Measurements from ENCODE around the gene ATXN1L. TPM values are rescaled to one million over a fixed set of nuclear protein-coding genes. Genes with fewer than 3 reads are reported as not detected.
"Not testable (repeated sequence)": the region's sequence is repeated elsewhere in the genome, so short reads cannot be mapped to it uniquely, and the experiment has no call there.

The ATXN1L gene
- total RNA-seq, 1 donor from 2014 or later = 29.7 TPM

DNA sequence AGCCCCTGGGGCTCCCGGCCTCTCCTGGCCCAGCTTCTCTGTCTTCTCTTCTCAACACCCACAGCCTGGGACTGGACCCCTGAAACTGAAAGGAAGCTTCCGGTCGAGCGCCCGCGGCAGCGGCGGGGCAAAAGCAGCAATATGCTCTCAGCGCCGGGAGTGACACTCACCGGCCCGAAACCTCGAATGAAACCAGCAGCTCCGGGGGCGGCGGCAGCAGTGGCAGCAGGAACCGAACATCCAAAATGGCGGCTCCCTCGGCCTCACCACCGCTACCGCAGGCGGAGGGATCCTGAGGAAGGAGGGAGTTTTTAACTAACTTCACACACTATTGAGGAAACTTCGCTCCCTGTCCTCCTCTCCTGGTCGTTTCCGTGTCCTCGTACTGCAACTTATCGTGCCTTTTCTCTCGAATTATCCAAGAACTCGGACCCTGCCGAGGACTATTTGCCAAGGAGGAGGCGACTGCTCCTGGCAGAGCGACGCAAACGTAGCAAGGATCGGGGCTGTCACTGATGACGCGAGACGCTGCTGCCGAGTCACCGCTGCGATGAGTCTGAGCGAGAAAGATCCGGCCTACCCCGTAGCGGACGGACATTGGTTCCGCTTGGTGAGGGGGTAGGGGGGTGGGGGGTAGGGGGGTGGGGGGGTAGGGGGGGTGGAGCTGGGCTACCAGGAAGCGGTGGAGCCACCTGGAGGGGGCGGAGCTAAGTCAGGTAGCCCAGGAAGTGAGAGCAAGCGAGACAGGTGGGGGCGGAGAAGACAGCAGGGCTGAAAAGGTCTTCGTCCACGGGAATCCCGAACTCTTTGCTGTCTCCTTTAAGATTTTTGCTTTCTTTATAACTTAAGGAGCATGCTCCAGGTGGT, 37.0 kb upstream of the ATXN1L start, which contains the start of gene AP1G1:
Gene AP1G1 (minus strand): TSS at position 242 of the 867 bp plus-strand sequence. CDS start 19,355 bp downstream, outside the sequence.
- H3K4me3 ChIP-seq = peak within 1 kb of the TSS; percentile 71
- intact Hi-C loops (cut with DNase I) = no loop called here
- DNase-seq (peak; percentile 98), ATAC-seq (peak; percentile 97 to 98)
- TF ChIP-seq, protein P1, sequence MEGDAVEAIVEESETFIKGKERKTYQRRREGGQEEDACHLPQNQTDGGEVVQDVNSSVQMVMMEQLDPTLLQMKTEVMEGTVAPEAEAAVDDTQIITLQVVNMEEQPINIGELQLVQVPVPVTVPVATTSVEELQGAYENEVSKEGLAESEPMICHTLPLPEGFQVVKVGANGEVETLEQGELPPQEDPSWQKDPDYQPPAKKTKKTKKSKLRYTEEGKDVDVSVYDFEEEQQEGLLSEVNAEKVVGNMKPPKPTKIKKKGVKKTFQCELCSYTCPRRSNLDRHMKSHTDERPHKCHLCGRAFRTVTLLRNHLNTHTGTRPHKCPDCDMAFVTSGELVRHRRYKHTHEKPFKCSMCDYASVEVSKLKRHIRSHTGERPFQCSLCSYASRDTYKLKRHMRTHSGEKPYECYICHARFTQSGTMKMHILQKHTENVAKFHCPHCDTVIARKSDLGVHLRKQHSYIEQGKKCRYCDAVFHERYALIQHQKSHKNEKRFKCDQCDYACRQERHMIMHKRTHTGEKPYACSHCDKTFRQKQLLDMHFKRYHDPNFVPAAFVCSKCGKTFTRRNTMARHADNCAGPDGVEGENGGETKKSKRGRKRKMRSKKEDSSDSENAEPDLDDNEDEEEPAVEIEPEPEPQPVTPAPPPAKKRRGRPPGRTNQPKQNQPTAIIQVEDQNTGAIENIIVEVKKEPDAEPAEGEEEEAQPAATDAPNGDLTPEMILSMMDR (IDR thresholded peaks at IDR 0.05) = no peak
- peaks cover 39% of the 10 kb centered on the region for H3K4me1 ChIP-seq
- H3K27me3 ChIP-seq (ENCODE audit: low read depth) = no peaks in the 10 kb centered on the region
- peak within 1 kb of the TSS; percentile 95 for H3K27ac ChIP-seq
- H3K9me3 ChIP-seq = no peaks in the 10 kb centered on the region
- H3K36me3 ChIP-seq = peaks cover 15% of the 10 kb centered on the region

DNA sequence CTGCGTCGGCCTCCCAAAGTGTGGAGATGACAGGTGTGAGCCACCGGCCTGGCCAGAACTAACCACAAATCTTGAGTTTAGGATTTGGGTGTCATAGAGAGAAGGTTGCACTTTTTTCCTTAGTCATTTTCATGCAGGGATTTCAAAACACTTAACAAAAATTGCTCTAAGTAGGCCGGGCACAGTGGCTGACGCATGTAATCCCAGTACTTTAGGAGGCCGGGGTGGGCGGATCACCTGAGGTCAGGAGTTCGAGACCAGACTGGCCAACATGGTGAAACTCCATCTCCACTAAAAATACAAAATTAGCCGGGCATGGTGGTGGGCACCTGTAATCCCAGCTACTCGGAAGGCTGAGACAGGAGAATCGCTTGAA, 35.6 kb upstream of the ATXN1L start:
- H3K27ac ChIP-seq = peak overlapping the region; percentile 95
- peak; percentile 59 for DNase-seq
- ATAC-seq; H3K27me3 ChIP-seq (ENCODE audit: low read depth); intact Hi-C loops (cut with DNase I); H3K36me3 ChIP-seq; H3K9me3 ChIP-seq; H3K4me3 ChIP-seq: not testable (repeated sequence)
- H3K4me1 ChIP-seq = peaks cover 33% of the 10 kb centered on the region

DNA sequence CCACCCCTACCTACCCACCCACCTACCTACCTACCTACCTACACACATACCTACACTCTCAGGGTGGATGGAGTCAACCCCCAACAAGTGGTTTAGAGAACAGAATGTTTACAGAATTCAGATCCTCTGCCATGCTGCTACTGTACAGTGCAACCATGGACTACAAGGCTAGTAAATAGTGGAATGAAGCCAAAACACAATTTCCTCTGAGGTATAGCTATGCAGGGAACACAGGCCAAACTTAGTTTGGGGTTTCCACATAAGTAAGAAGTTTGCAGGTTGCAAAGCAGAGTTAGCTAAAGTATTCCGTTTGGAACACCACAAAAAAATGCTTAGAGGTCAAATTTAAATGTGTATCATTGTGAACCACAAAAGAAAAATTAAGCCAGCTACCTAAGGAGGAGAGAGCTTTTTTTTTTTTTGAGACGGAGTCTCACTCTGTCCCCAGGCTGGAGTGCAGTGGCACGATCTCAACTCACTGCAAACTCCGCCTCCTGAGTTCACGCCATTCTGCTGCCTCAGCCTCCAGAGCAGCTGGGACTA, 34.4 kb upstream of the ATXN1L start:
- peaks cover 22% of the 10 kb centered on the region for H3K4me1 ChIP-seq
- intact Hi-C loops (cut with DNase I) = no loop called here
- H3K27ac ChIP-seq = no peak overlapping the region
- ATAC-seq = no peak
- TF ChIP-seq, protein P1 (IDR thresholded peaks at IDR 0.05) = no peak
- H3K27me3 ChIP-seq (ENCODE audit: low read depth) = no peaks in the 10 kb centered on the region
- no peaks in the 10 kb centered on the region for H3K9me3 ChIP-seq
- no peaks in the 10 kb centered on the region for H3K36me3 ChIP-seq
- no peak for DNase-seq
- H3K4me3 ChIP-seq = no peak overlapping the region

DNA sequence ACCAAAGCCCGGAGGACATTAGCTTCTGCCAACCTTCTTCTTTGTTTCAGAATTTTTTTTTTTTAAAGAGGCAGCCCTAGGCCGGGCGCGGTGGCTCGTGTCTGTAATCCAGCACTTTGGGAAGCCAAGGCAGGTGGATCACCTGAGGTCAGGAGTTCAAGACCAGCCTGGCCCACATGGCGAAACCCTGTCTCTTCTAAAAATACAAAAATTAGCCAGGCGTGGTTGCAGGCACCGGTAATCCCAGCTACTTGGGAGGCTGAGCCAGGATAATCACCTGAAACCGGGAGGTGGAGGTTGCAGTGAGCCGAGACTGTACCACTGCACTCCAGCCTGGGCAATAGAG, 28.6 kb upstream of the ATXN1L start:
- intact Hi-C loops (cut with DNase I); H3K9me3 ChIP-seq; ATAC-seq: not testable (repeated sequence)

DNA sequence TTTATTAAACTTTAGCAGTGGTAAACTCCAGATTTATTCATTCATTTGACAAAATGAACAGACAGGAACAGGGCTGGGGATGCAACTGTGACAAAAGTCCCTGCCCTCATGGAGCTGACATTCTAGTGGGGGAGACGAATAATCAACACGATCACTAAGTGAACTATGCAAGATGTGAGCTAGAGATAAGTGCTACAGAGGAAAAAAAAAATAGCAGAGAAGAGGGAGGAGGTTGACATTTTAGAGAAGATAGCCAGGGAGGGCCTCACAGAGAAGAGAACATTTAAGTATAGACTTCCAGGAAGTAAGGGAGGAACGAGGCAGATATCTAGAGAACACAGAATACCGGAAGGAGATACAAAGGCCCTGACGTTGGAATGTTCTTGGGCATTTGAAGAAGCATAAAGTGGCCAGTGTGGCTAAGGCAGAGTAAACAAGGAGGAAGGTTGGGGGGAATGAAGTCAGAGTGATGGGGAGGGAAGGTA, 19.2 kb upstream of the ATXN1L start:
- Histone ChIP-seq H3K9me3 (no peaks in the 10 kb centered on the region), H3K36me3 (no peaks in the 10 kb centered on the region), H3K4me3 (no peak overlapping the region), H3K4me1 (no peaks in the 10 kb centered on the region), H3K27me3 (ENCODE audit: low read depth) (no peaks in the 10 kb centered on the region), H3K27ac (no peak overlapping the region)
- TF ChIP-seq, protein P1 (IDR thresholded peaks at IDR 0.05) = no peak
- ATAC-seq (peak in 1 of 2 donors; percentile 62), DNase-seq (no peak)
- intact Hi-C loops (cut with DNase I) = no loop called here

More for the DNA sequence above, 28.6 kb upstream of the ATXN1L start:
- not testable (repeated sequence) for H3K4me1 ChIP-seq; H3K27me3 ChIP-seq (ENCODE audit: low read depth); H3K4me3 ChIP-seq; H3K36me3 ChIP-seq; DNase-seq
- H3K27ac ChIP-seq = peak overlapping the region; percentile 59

DNA sequence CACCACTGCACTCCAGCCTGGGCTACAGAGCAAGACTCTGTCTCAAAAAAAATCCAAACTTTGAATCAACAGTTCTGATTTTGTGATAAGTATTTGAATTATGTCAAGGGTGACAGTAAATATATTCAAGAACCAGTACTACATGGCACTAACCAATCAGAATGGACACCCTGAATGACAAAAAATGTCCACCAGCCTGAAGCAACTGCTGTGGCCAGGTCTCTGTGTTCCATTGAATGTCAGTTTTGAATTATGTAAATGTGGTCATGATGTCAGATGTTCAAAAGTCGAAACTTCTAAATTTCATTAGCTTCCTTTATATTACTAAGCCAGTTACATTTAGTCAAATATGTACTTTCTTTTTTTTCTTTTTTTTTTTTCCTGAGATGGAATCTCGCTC, 15.4 kb upstream of the ATXN1L start:
- ATAC-seq = peak in 1 of 2 donors; percentile 68
- no peak for DNase-seq
- no peak overlapping the region for H3K27ac ChIP-seq
- no peaks in the 10 kb centered on the region for H3K4me1 ChIP-seq
- no peaks in the 10 kb centered on the region for H3K9me3 ChIP-seq
- H3K27me3 ChIP-seq (ENCODE audit: low read depth) = no peaks in the 10 kb centered on the region
- no peaks in the 10 kb centered on the region for H3K36me3 ChIP-seq
- no peak overlapping the region for H3K4me3 ChIP-seq
- TF ChIP-seq, protein P1 (IDR thresholded peaks at IDR 0.05) = no peak
- intact Hi-C loops (cut with DNase I) = no loop called here

DNA sequence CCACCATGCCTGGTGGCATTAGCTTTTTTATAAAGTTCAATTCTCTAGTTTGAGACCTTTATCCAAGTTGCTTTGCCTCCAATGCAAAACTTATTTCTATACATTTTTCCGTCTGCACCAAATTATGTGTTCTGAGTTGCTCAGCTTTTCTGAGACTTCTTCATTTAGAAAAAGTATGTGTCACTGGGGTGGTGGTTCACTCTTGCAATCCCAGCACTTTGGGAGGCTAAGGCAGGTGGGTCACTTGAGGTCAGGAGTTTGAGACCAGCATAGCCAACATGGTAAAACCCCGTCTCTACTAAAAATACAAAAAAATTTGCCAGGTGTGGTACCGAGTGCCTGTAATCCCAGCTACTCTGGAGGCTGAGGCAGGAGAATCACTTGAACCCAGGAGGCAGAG, 14.1 kb upstream of the ATXN1L start:
- ATAC-seq; DNase-seq; H3K4me1 ChIP-seq; H3K36me3 ChIP-seq; intact Hi-C loops (cut with DNase I); H3K9me3 ChIP-seq; H3K4me3 ChIP-seq; H3K27me3 ChIP-seq (ENCODE audit: low read depth); H3K27ac ChIP-seq: not testable (repeated sequence)

DNA sequence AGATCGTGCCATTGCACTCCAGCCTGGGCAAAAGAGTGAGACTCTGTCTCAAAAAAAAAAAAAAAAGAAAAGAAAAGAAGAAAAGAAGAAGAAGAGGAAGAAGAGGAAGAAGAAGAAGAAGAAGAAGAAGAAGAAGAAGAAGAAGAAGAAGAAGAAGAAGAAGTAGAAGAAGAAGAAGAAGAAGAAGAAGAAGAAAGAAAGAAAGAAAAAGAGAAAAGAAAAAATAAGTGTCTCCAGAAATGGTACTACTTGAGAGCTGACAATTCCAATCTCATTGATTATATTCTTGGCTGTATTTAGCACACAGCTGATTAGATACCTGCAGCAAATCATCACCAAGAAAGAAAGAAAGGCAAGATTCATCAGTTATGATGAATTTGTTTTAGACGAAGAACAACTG, 13.7 kb upstream of the ATXN1L start:
- ATAC-seq, DNase-seq: not testable (repeated sequence)

More for the DNA sequence above, 13.7 kb upstream of the ATXN1L start:
- H3K27ac ChIP-seq; H3K27me3 ChIP-seq (ENCODE audit: low read depth); H3K4me3 ChIP-seq; H3K9me3 ChIP-seq; H3K4me1 ChIP-seq; intact Hi-C loops (cut with DNase I); H3K36me3 ChIP-seq: not testable (repeated sequence)

Measured in lower lobe of right lung (tissue), 2 donors.